PFSK-1 (cell line): Measurements from ENCODE around the gene OR6T1.

ENCODE experiments used
- FOXP2 ChIP-seq: optimal IDR thresholded peaks from 2 replicates; pipeline ENCODE3; 2011; ENCODE audit warnings: borderline replicate concordance, control low read depth, inconsistent platforms; ENCODE audit not compliant: insufficient read depth; ENCODE audit errors: extremely low read length, extremely low read depth
- POLR2AphosphoS5 ChIP-seq: IDR thresholded peaks from 2 replicates; pipeline ENCODE4 v1.6.1; 2012; ENCODE audit warnings: low read depth, mild to moderate bottlenecking, control low read depth, low read length, moderate library complexity
- REST ChIP-seq, 2 experiments: IDR thresholded peaks; 2 replicates each; pipeline versions ENCODE4 v1.6.1 to v1.8.0; 2011 to 2012; ENCODE audit warnings: low read depth in 2 of 2, low read length in 2 of 2, control low read depth in 1 of 2, inconsistent platforms in 1 of 2, mild to moderate bottlenecking in 1 of 2, moderate library complexity in 1 of 2; ENCODE audit not compliant: insufficient read depth in 1 of 2
- SIN3A ChIP-seq: IDR thresholded peaks from 2 replicates; pipeline ENCODE4 v1.6.1; 2012; ENCODE audit warnings: mild to moderate bottlenecking, low read length, moderate library complexity, borderline replicate concordance; ENCODE audit not compliant: insufficient read depth
- TAF1 ChIP-seq: IDR thresholded peaks from 2 replicates; pipeline ENCODE4 v1.6.1; 2012; ENCODE audit warnings: low read length, control low read depth, borderline replicate concordance; ENCODE audit not compliant: insufficient read depth

GRCh38 chr11:123942413-123942812 lies 1.2 kb downstream of the OR6T1 start:
- no peak for TF ChIP-seq TAF1
- no peak for TF ChIP-seq POLR2AphosphoS5
- no peak for TF ChIP-seq REST (IDR thresholded peaks at IDR 0.05; ENCODE audit: insufficient read depth in 1 of 2, low read depth in 2 of 2, low read length in 2 of 2)
- no peak for TF ChIP-seq SIN3A
- TF ChIP-seq FOXP2 = no peak
